MM.1S (cell line): ENCODE measurements around the gene THRA.

Source experiments
- CTCF ChIP-seq: fragments of 300-600 bp; sonication (generic); IDR thresholded peaks from 2 replicates; pipeline ENCODE4 v1.5.1; 2016; ENCODE audit warnings: antibody characterized with exemption, low read length, mixed read lengths
- EZH2 ChIP-seq: fragments of 300-600 bp; sonication (generic); optimal IDR thresholded peaks from 2 replicates; pipeline ENCODE3; 2017; ENCODE audit warnings: low read depth, mild to moderate bottlenecking, antibody characterized with exemption, low read length, mixed read lengths

GRCh38 chr17:40106760-40107521, 44.2 kb downstream of the THRA start:
- TF ChIP-seq CTCF, result no peak
- TF ChIP-seq EZH2, result no peak
